Measurements from ENCODE around the gene TGIF2.
"Not testable (repeated sequence)": the region's sequence is repeated elsewhere in the genome, so short reads cannot be mapped to it uniquely, and the experiment has no call there.

Gene TGIF2

DNA sequence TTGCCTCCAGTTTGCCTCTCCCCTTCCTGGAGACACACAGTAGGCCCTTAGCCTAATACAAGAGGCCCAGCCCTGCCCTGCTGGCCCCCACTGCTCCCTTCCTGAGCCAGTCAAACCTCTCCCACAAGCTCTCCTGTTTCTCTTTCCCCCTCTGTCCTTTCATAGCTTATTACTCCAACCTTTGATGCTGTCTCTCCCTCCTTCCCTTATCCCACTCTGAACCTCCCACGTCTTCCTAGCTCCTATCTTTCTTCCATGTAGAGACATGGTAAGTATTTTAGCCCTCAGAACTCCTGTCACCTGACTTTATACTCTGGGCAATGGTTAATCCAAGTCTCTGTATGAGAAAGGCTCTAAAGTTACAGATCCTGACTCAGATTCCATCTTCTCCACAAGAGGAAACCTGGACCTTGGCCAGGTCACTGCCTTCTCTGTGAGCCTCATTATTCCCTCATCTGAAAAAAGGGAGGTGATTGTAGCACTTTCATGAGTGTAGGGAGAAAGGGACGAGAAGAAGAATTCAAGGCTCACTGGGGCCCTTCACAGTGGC, 6.7 kb downstream of the TGIF2 start:
- FAIRE-seq: no peak

DNA sequence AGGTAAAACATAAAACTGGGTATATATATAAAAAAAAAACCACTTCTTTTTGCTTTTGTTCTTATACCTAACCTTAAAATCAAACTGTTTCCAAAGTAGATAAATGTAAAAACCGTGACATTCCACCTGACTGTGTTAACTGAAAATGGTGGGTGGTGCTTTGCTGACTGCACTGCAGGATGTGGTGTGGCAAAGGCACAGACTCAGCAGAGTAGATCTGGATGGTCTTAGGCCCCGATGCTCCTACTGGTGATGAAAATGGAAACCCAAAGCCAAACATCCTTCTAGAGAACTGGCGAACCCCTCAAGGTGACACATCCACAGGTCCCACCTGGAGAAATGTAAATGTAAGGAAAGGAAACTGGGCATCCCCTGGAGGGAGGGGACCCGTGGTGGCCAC, 8.9 kb downstream of the TGIF2 start:
- no peak for FAIRE-seq

DNA sequence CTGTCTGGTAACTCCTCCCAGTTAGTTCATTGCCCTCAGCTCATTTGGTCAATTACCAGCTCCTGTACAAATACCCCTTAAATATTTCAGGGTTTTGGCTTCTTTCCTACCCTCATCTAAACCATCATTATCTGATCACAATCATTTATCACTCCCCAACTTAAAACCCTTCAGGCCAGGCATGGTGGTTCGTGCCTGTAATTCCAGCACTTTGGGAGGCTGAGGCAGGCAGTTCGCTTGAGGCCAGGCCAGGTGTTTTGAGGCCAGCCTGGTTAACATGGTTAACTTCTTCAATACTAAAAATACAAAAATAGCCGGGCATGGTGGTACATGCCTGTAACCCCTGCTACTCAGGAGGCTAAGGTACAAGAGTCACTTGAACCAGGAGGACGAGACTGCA, 9.4 kb downstream of the TGIF2 start:
- FAIRE-seq: no peak

DNA sequence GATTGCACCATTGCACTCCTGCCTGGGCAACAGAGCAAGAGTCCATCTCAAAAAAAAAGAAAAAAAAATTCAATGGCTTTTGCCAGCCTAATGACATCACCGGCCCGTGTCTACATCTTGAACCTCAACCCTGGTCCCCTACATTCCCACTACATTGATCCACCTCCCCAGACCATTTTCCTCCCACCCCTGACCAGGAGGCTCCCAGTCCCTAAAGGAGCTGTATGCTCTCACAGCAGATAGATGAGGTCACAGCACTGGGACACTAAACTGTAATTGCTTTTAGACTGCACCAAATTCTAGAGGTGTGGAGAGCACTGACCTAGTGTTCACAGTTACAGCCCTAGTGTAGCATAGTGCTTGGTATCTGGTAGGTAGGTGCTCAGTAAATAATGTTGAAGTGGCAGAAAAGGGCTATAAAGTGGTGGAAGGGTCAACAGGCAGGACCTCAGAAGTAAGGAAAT, 10.7 kb downstream of the TGIF2 start:
- no peak for FAIRE-seq

DNA sequence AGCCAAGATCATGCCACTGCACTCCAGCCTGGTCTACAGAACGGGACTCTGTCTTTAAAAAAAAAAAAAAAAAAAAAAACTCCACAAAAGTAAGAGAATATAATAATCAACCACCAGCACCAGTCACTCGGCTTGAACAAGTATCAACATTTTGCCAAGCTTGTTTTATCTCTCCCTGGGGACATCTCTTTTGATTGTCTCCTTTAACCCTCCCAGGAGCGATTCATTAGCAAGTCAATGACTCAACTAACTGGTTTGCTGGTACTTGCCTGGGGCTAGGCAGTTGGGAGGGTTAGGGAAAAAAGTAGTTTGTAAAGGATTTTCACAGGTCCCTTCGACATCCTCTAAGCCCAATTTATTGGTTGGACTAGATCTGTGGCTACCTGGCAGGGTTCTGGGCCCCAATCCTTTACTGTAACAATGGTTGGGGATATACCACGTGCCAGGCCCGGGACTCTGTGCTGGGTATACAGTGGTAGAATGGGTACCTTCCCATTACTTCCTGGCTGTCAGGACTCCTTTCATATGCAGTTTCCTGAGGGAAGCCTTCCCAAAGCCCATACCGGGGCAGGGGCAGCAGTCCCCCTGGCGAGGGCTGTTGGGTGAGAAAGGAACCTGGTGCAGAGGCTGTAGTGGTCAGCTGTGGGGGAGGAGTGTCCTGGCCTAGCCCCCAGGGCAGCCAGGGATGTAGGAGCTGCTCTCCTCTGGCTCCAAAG, 12.2 kb downstream of the TGIF2 start:
- FAIRE-seq: no peak

DNA sequence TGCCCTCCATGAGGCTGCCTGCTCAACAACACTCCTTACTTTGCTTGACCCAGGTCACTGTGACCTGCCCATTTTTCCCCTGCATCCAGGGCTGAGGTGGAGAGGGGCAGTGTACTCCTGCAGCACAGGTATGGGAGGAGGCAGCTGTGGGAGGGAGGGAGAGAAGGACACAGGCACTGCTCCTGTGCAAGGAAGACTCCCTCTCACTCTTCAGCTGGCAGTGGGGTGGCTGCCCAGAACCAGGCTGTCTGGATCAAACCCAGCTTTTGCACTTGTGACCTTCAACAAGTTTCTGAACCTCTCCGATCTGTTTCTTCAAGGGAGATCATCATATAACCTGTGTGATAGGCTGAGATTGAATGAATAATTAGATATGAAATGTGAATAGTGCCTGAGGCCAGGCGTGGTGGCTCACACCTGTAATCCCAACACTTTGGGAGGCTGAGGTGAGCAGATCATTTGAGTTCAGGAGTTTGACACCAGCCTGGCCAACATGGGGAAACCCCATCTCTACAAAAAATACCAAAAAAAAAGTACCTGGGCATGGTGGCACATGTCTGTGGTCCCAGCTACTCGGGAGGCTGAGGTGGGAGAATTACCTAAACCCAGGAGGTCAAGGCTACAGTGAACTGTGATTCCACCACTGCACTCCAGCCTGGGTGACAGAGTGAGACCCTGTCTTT, 14.1 kb downstream of the TGIF2 start:
- no peak for FAIRE-seq

DNA sequence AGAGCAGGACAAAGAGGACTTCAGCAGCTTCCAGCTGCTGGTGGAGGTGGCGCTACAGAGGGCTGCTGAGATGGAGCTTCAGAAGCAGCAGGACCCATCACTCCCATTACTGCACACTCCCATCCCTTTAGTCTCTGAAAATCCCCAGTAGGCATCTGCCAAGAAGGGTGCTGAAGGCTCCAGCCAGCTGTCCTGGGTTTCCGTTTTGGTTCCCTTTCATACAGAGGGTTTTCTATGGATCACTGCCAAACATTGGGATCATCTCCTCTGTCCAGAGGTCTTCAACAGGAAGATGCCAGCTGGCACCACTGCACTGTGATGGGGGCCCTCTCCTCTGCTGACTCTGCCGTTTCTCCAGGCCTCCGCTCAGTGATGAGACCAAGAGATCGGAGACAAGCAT, 17.9 kb downstream of the TGIF2 start:
- FAIRE-seq: no peak

DNA sequence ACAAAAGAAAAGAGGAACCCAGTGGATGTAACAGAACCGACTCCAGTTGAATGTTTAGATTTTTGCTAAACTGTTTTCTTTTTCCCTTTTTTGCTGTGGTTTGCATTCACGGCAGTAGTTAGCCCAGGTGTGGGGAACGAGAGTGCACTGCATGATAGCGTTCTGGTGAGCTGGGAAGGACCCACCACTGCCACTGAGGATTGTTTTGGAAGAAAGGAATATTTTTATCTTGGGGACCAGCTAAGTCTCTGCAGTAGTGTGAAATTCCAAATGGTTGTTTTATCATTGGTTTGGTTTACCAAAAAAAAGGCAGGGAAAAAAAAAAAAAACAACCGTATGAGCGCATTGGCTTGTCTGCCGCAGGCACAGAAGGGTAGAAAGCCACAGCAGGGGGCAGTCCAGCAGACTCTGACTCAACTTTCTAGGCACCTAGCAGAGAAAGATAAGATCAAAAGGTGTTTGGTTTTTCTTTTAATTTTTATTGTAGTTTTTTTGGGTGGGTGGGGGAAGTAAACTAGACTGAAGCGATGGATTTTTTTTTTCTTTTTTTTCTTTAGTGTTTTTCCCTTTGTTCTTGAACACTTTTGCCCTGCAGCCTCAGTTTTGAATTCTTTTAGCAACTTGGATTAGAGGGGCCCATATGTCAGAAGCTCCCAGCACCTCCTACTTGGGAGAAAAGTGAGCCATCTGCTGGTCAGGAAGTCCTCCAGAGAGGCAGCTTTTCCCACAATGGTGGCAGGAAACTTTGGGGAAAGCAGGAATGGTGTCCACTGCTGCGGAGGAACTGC, 18.7 kb downstream of the TGIF2 start:
- FAIRE-seq: no peak

DNA sequence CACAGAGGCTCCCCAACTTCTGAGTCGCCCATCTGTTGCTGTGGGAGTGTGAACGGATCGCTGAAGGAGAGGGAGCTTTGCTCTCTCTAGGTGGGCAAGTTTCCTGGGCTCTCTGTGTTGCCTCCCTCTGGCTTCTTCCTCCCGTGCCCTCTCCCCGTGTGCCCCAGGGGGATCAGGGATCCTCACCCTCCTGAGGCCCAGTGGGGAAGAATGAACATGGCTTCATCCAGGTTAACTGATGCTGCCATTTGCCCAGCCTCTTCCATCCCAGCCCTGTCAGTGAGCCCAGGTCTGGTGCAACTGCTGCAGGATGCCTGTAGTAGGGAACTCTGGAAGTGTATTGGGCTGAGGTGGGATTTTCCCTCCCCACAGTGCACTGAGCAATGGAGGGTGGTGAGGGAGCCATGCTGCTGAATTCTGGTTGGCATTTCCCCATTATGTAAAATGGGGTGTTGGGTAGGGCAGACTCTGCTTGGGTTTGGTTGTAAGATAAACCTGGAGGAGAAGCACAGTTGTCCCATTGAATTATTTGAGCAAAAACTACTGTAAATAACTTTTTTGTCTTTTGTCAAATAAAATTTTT, 20.0 kb downstream of the TGIF2 start:
- no peak for FAIRE-seq

DNA sequence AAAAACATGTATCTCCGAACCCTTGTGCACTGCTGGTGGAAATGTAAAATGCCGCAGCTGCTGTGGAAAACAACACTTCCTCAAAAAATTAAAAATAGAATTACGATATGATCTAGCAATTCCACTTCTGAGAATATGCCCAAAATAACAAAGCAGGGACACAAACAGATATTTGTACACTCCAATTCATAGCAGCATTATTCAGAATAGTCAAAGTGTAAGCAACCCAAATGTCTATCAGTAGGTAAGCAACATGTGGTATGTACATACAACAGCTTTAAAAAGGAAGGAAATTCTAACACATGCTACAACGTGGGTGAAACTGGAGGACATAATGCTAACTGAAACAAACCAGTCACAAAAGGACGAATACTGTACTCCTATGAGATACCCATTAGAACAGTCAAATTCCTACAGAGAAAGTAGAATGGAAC, 26.5 kb downstream of the TGIF2 start:
- FAIRE-seq: no peak

DNA sequence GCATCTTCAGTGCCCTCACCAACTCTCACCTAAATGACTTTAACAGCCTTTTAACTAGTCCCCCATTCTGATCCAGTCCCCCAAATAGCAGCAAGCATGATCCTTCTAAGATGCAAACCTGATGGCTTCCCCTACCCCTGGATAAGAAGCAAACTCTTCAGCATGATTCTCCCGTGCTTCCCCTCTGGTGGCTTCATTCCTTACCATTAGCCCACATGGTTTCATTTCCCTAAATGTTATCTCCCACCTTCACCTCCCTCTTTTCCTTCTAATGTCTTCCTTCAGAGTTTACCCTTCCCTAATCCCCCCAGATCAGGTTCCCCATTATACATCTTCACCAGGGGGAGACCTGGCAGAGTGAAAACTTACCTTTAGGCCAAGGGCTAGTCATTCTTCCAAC, 28.1 kb downstream of the TGIF2 start:
- no peak for FAIRE-seq

DNA sequence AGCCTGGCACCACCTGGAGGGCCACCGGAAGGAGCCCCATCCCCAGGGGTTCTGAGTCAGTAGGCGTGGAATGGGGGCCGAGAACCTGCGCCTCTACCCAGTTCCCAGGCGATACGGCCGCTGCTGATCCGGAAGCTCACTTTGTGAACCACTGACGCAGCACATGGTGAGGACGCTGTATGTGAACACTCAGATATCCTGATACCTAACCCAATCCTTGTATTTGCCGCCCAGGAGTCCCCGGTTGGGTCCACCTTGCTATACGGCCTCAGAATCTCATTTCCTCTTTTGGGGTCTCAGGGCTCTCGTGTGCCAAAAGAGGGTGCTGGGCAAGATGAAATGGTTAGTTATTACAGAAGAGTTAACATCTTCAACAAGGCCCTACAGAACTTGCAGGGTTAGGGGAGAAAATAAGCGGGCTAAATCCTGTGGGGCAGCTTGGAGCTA, 31.6 kb downstream of the TGIF2 start:
- FAIRE-seq: no peak

DNA sequence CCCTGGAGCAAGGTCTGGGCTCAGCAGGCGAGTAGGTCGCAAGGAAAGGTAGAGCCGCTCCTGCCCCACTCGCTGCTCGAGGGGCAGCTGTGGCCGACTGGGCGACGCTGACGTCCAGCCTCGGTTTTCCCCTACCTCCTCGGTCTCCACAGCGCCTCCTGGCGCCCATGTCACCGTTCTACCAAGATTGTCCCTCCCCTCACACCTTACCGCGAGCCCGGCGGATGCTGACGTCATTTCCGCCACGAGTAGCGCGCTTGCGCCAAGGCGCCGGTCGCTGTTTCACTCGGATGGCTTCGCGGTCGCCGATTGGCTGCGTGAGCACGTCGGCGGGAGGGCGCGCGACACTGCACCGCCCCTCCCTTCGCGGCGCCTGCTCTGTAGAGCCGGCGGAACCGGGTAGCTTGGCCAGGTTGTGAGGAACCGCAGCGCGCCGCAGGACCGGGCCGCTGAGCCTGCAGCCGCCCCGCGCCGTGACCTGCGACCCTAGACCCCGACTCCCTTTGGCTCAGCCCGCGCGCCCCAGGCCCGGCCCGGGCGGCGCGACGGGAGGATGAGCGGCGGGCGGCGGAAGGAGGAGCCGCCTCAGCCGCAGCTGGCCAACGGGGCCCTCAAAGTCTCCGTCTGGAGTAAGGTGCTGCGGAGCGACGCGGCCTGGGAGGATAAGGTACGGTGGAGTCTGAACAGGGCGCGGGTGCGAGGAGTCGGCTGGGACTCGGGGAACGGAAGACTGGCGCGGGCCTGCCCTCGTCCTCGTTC, 32.2 kb downstream of the TGIF2 start, which contains the start of gene RAB5IF:
Gene RAB5IF (plus strand): TSS at position 381 of the 759 bp plus-strand sequence. CDS start 173 bp downstream, at position 554.
- peak; percentile 95 for FAIRE-seq

DNA sequence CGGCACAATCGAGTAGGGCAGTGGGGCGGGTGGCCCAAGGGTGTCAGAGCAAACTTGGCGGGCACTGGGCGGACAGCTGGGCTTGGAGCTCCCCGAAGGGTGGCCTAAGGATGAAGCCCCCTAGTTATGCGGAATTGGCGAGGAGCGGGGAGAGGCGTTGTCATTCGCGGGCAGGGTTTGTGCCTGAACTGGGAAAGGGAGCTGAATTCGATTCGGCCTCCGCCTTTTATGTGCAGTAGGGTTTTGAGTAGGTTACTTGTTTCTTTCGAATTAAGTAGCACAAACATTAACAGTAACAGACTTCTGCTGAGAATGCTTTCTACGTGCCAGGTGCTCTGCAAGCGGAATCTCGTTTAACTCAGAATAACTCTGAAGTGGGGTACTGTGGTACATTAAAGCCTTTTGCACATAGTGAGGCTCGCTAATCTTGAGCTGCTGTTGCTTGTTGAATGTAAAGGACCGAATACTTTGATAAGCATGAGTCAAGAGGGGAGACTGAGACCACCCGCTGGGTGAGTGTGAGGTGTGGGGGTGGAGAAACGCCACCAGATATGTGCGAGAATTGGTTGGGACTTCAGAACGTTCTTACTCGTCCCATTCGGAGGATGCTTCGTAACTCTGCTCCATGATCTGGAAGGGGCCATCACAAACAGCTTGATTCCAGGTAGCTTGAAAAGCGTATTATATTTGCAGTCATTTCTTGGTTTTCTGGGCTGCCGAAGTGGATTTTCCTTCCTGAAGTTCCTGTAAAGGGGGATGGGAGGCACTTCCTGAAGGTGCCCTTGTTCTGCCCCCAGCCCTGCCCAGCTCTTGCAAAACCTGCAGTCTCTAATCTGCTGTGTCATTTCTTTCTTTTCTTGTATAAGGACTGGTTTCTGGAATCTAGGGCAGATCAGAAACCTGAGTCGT, 33.0 kb downstream of the TGIF2 start:
- no peak for FAIRE-seq

DNA sequence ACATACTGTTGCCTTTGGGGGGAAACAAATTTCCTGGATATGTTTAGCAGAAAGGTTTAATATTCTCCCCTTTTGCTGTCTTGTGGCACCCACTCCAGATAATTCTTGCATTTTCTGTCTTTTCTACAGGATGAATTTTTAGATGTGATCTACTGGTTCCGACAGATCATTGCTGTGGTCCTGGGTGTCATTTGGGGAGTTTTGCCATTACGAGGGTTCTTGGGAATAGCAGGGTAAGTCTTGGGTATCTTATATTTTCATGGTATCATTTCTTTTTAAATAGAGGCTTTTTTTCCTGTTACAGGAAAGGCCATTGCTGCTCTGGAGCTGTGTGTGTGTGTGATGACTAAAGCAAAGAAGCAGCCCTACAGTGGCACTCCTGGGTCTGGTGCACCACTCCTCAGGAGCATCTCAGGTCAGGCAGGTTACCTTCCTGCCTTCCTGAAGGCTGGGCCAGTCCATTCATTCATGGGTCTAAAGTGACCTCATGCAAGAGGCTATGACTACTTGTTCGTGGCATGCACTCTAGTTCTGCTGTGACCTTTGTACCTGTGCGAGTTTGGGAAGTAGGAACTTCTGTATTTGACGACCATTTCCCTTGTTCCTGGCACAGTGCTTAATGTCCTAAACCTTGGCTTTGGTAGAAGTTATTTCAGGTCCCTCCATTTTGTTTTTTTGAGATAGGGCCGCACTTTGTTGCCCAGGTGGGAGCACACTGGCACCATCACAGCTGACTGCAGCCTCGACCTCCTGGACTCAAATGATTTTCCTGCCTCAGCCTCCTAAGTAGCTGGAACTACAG, 34.4 kb downstream of the TGIF2 start:
- no peak for FAIRE-seq

DNA sequence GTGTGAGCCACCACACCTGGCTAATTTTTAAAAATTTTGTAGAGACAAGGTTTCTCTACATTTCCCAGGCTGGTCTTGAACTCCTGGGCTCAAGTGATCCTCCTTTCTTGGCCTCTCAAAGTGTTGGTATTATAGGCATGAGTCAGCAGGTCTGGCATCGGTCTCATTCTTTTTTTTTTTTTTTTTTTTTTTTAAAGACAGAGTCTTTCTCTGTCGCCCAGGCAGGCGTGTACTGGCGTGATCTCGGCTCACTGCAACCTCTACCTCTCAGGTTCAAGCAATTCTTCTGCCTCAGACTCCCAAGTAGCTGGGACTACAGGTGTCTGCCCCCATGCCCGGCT, 35.0 kb downstream of the TGIF2 start:
- not testable (repeated sequence) for FAIRE-seq

DNA sequence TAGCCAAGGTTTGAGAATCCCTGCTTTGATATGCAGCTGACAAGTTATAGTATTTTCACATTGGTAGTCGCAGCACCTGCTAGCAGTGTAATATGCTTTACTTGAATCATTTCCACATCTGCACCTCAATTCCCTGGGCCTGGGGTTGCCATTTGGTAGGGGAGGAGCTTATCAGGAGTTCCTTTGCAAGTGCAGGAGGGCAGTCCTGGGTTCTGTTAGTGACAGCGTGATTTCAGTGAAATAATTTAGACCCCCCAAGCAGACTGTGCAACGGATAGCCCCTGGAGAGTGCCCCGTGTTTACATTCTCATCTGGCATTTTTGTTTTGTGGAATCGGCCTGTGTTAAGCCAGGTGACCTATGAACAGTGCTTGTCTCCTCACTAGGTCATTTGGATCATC, 38.2 kb downstream of the TGIF2 start:
- FAIRE-seq: no peak

DNA sequence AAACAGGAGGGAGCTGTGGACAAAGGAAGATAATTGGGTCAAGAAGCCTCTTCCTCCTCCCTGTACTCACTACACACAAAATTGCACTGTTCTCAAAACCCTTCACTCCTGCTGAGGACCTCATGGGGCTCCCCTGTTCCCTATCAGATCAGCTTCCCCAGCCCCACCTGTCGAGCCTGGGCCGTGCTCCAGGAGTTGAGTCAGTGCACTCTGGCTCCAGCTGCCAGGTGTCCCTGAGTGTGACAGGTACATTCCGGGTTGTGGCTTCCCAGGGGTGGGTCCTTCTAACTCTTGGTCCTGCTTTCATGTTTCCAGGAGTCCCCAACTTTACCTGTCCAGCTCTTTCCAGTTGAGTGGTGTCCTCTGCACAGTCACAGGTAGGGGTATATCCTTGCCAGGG, 40.6 kb downstream of the TGIF2 start:
- FAIRE-seq: no peak

DNA sequence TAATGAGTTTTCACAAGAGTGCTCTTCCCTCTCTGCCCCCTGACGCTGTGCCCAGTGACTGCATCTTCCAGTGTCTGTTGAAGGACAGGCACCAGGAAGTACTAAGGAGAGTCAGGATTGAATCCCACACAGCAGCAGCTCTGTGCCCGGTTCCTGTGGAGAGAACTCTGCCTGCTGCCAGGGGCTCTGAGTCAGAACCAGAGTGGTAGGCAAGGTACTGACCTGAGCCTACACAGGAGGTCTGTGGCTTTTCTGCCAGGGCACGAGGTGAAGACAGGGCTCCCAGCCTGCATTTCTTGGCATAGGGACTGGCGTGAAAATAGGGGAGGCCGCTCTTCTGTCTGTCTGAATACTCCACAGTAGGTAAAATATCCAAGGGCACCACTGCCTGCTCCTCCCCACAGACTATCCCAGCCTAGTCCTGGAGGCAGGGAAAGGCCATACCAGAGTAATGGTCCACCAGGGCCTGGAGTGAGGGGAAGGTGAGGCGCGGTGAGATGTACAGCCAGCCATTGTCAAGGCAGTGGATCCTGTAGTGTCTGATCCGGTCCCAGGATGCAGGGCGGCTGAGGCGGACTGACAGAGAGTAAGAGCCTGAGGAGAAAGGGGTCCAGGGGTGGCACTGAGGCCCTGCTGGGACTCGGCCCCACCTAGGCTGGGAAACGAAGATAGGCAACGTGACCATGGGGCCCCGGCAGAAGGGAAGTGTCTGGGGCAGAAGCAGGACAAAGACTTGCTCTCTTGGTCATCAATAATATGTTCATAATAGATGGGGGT, 41.6 kb downstream of the TGIF2 start:
- no peak for FAIRE-seq

All from G401.6 (cell line).